HepG2 (cell line): ENCODE measurements around the gene CXADR. TPM values are rescaled to one million over a fixed set of nuclear protein-coding genes. Genes with fewer than 3 reads are reported as not detected.
A peak's percentile ranks its signal among the peaks of the same experiment; 100 is the strongest.

Source experiments
- ATAC-seq: fragments of 200-7000 bp; cut with Tn5 transposase; 3 replicates; pipeline ENCODE4 v1.9.1; 2020; ENCODE audit warnings: mild to moderate bottlenecking, moderate library complexity
- BruUV-seq: library from RNA; stranded (reverse); fragments of 400-500 nt; replicated peaks from 2 replicates; lab custom pipeline; 2021; lab: Mats Ljungman, UMichigan
- CTCF ChIA-PET: fragments of 300-600 bp; formaldehyde crosslinking; extraction: SDS; loops from one replicate; lab custom pipeline; 2021; ENCODE audit warnings: low total read pairs, inconsistent platforms, low intra/inter-chr PET ratio; lab: Yijun Ruan, JAX
- POLR2A ChIA-PET: fragments of 350-600 bp; sonication (Branson Sonifier 250); formaldehyde crosslinking; loops from one replicate; lab custom pipeline; 2020; ENCODE audit warnings: antibody characterized with exemption, inconsistent platforms; lab: Yijun Ruan, JAX
- DNase-seq: peaks from one replicate; pipeline ENCODE4 v3.0.0-alpha.2; 2015; ENCODE audit warnings: low spot score
- FAIRE-seq: peaks from 3 replicates; lab custom pipeline; 2011; peaks lifted over from hg19 to GRCh38; lab: Jason Lieb, UNC
- H2AFZ ChIP-seq: one replicate; pipeline ENCODE4 v1.6.1; 2011; ENCODE audit warnings: low read length, inconsistent platforms
- H3K27ac ChIP-seq: fragments of 300-600 bp; 3 replicates; pipeline ENCODE4 v1.8.0; 2011; ENCODE audit warnings: mixed run types, mild to moderate bottlenecking, mixed read lengths, low read length, inconsistent platforms; ENCODE audit not compliant: insufficient read depth; ENCODE audit errors: extremely low read length
- H3K27me3 ChIP-seq, 2 experiments: fragments of 200-600 bp in 1 of 2; 2 replicates in 1 of 2; 3 replicates in 1 of 2; pipeline versions ENCODE4 v1.6.0 to v1.8.0; 2011; ENCODE audit warnings: low read length in 2 of 2, mild to moderate bottlenecking in 2 of 2, moderate library complexity in 2 of 2, inconsistent platforms in 1 of 2; ENCODE audit not compliant: insufficient read depth in 2 of 2, control insufficient read depth in 1 of 2
- H3K36me3 ChIP-seq, 2 experiments: fragments of 200-600 bp in 1 of 2; replicated peaks in 1 of 2; 2 replicates in 1 of 2; 3 replicates in 1 of 2; pipeline versions ENCODE4 v1.5.1 to v1.8.0; 2011; ENCODE audit warnings: low read length in 2 of 2, inconsistent platforms in 1 of 2; ENCODE audit not compliant: insufficient read depth in 2 of 2, control insufficient read depth in 1 of 2
- H3K4me1 ChIP-seq: 2 replicates; pipeline ENCODE4 v1.5.1; 2012; ENCODE audit warnings: low read length, inconsistent platforms; ENCODE audit not compliant: insufficient read depth
- H3K4me2 ChIP-seq: 2 replicates; pipeline ENCODE4 v1.6.0; 2011; ENCODE audit warnings: low read depth, low read length, inconsistent platforms
- H3K4me3 ChIP-seq, 3 experiments: fragments of 200-600 bp in 1 of 3; sonication (generic), shearing (Covaris generic) in 1 of 3; replicated peaks in 1 of 3; 2 replicates each; pipeline ENCODE4 v1.5.1; 2011 to 2016; ENCODE audit warnings: low read length in 3 of 3, inconsistent platforms in 2 of 3, low read depth in 2 of 3, mild to moderate bottlenecking in 2 of 3, control low read depth in 1 of 3, mixed read lengths in 1 of 3; ENCODE audit not compliant: insufficient read depth in 1 of 3
- H3K79me2 ChIP-seq: one replicate; pipeline ENCODE4 v1.6.1; 2011; ENCODE audit warnings: low read length, inconsistent platforms; ENCODE audit not compliant: insufficient read depth
- H3K9ac ChIP-seq: 2 replicates; pipeline ENCODE4 v1.6.0; 2011; ENCODE audit warnings: mild to moderate bottlenecking, low read depth, low read length, inconsistent platforms; ENCODE audit not compliant: insufficient read depth
- H3K9me3 ChIP-seq: 2 replicates; pipeline ENCODE4 v1.5.1; 2012; ENCODE audit warnings: mild to moderate bottlenecking, low read length
- H4K20me1 ChIP-seq: 2 replicates; pipeline ENCODE4 v1.6.0; 2011; ENCODE audit warnings: inconsistent platforms, mild to moderate bottlenecking, low read length, moderate library complexity; ENCODE audit not compliant: insufficient read depth
- FOSL2 ChIP-seq: sonication (generic); formaldehyde crosslinking; IDR thresholded peaks from 2 replicates; pipeline ENCODE4 v1.4.0; 2020; ENCODE audit warnings: missing genetic modification reagents
- FOXA3 ChIP-seq: IDR thresholded peaks from 2 replicates; pipeline ENCODE4 v1.6.1; 2016; ENCODE audit warnings: missing genetic modification reagents, missing compliant biosample characterization
- FOXP1 ChIP-seq, 2 experiments: fragments of 450-650 bp in 1 of 2; IDR thresholded peaks; 2 replicates each; pipeline ENCODE4 v1.6.1; 2017 to 2018; ENCODE audit warnings: antibody characterized with exemption in 1 of 2
- GATAD2A ChIP-seq: IDR thresholded peaks from 2 replicates; pipeline ENCODE4 v1.6.1; 2016
- KDM5A ChIP-seq: fragments of 200-600 bp; sonication (generic); IDR thresholded peaks from 2 replicates; pipeline ENCODE4 v1.7.0; 2018; ENCODE audit warnings: antibody characterized with exemption, mild to moderate bottlenecking, low read length, borderline replicate concordance
- KDM5B ChIP-seq: sonication (generic); formaldehyde crosslinking; IDR thresholded peaks from 2 replicates; pipeline ENCODE4 v1.4.0; 2020; ENCODE audit warnings: missing genetic modification reagents, mild to moderate bottlenecking, borderline replicate concordance
- SALL1 ChIP-seq: sonication (generic); formaldehyde crosslinking; IDR thresholded peaks from 2 replicates; pipeline ENCODE4 v1.8.0; 2022; ENCODE audit warnings: mild to moderate bottlenecking, missing genetic modification reagents
- SOX13 ChIP-seq, 3 experiments: fragments of 450-650 bp in 1 of 3; sonication (generic) in 1 of 3; formaldehyde crosslinking in 1 of 3; IDR thresholded peaks in 2 of 3; conservative IDR thresholded peaks in 1 of 3; 2 replicates each; pipeline versions ENCODE4 v1.5.0 to v1.6.1; 2016 to 2020; ENCODE audit warnings: antibody characterized with exemption in 1 of 3, mild to moderate bottlenecking in 1 of 3, missing compliant biosample characterization in 1 of 3, missing genetic modification reagents in 1 of 3, moderate library complexity in 1 of 3
- SOX5 ChIP-seq: IDR thresholded peaks from 2 replicates; pipeline ENCODE4 v1.6.1; 2016; ENCODE audit warnings: borderline replicate concordance
- TEAD3 ChIP-seq: optimal IDR thresholded peaks from 2 replicates; pipeline ENCODE3; 2016; ENCODE audit warnings: borderline replicate concordance
- ZNF431 ChIP-seq: sonication (generic); formaldehyde crosslinking; IDR thresholded peaks from 2 replicates; pipeline ENCODE4 v1.9.0; 2022; ENCODE audit warnings: missing genetic modification reagents, low read depth, mild to moderate bottlenecking, borderline replicate concordance
- WGBS: methylation state at CpG from one replicate; pipeline ENCODE4 v1.1.6; 2017; ENCODE audit warnings: low lambda C conversion rate; 5-methylcytosine and 5-hydroxymethylcytosine counted together
- in situ Hi-C: cut with HindIII; loops from 2 replicates; pipeline ENCODE4 v1.10.0; 2017; ENCODE audit warnings: low pct_unique_long_range_greater_than_20kb; ENCODE audit not compliant: extremely low pct_ligation_motif_present
- intact Hi-C: fragments of 100-400 bp; cut with micrococcal nuclease; formaldehyde crosslinking; loops from one replicate; pipeline ENCODE4 v1.10.0; 2022; ENCODE audit not compliant: unreplicated experiment
- polyA plus RNA-seq, 8 experiments: library from polyadenylated mRNA; depleted of rRNA in 3 of 8; stranded (reverse) in 7 of 8; unstranded in 1 of 8; fragments of >200 nt; fragmentation: Illumina TruSeq in 4 of 8; extraction: Trizol in 4 of 8; gene quantifications; 2 replicates each; pipeline versions ENCODE4 v1.2.1 to v1.2.3, GENCODE V29; 2011 to 2016; ENCODE audit warnings: low read depth in 4 of 8, missing spikeins in 1 of 8, mixed read lengths in 1 of 8; ENCODE audit not compliant: insufficient read depth in 1 of 8
- total RNA-seq, 5 experiments: library from RNA; depleted of rRNA; stranded (reverse); fragments of >200 nt; fragmentation: Illumina TruSeq; extraction: Trizol; gene quantifications; 2 replicates each; pipeline ENCODE4 v1.2.3, GENCODE V29; 2016; ENCODE audit warnings: low read depth in 1 of 5
- TF ChIP-seq, protein P1 (sequence below): sonication (generic); formaldehyde crosslinking; IDR thresholded peaks from 2 replicates; pipeline ENCODE4 v1.4.0; 2020; ENCODE audit warnings: mild to moderate bottlenecking, missing genetic modification reagents
- TF ChIP-seq, protein P2 (sequence below): sonication (generic); formaldehyde crosslinking; IDR thresholded peaks from 2 replicates; pipeline ENCODE4 v1.4.0; 2020; ENCODE audit warnings: missing genetic modification reagents
- TF ChIP-seq, protein P3 (sequence below): sonication (generic); formaldehyde crosslinking; IDR thresholded peaks from 2 replicates; pipeline ENCODE4 v1.5.1; 2020; ENCODE audit warnings: missing genetic modification reagents, mild to moderate bottlenecking, borderline replicate concordance
- TF ChIP-seq, protein P4 (sequence below): sonication (generic); formaldehyde crosslinking; IDR thresholded peaks from 2 replicates; pipeline ENCODE4 v1.5.0; 2020; ENCODE audit warnings: missing genetic modification reagents

The CXADR gene
- total and polyA plus RNA-seq, 2 of the 13 experiments (the other 11 are each of a cell fraction or from before 2014, with no cell fraction given) = 86.8 to 110 TPM

DNA sequence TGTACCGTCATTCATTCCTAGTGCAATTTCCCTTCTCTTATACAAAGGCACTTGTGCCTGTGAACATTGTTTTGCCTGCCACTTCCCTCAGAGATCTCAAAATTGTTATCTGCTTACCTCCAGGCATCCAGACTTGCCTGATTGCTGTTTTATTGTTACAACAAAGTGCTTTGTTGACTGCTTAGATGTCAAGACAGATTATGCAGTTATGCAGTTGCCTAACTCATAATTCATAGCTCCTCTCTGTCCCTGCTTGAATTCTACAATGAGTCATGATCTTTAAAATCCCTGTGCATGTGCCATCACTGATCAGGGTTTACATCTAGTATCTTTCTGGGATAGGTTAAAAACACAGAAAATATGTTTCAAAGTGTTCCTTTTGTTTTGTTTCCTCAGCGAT is 24.5 kb downstream of the CXADR start:
- H3K9me3 ChIP-seq = no peaks in the 10 kb centered on the region
- H3K4me2 ChIP-seq = no peak overlapping the region
- ChIA-PET CTCF (no interaction called here), POLR2A (interaction anchor here (0.7 to 4.4 kb wide), 3 partner anchors 10 to 26 kb away, joined by 3 to 17 read pairs (median 3); partner anchors contain the start of gene CXADR)
- peaks cover 91% of the 10 kb centered on the region for H3K79me2 ChIP-seq
- WGBS = 69% methylated on average over 2 of the region's 2 CpGs
- BruUV-seq = no TSS peak
- no peak for DNase-seq
- H3K27me3 ChIP-seq = no peaks in the 10 kb centered on the region
- intact Hi-C loops = no loop called here
- H3K36me3 ChIP-seq = peaks cover 4 to 19% of the 10 kb centered on the region in 2 experiments; a peak in 4 of 5 replicates
- ATAC-seq = no peak
- in situ Hi-C loops = no loop called here
- no peak overlapping the region; the same call in 1 of the 2 replicates for H3K9ac ChIP-seq
- H2AFZ ChIP-seq = no peak overlapping the region
- H3K4me3 ChIP-seq = no peak overlapping the region
- peaks cover 98% of the 10 kb centered on the region for H3K4me1 ChIP-seq
- peak overlapping the region; percentile 13 for H3K27ac ChIP-seq
- peaks cover 88% of the 10 kb centered on the region for H4K20me1 ChIP-seq
- no peak for FAIRE-seq
- TF ChIP-seq, protein P1, sequence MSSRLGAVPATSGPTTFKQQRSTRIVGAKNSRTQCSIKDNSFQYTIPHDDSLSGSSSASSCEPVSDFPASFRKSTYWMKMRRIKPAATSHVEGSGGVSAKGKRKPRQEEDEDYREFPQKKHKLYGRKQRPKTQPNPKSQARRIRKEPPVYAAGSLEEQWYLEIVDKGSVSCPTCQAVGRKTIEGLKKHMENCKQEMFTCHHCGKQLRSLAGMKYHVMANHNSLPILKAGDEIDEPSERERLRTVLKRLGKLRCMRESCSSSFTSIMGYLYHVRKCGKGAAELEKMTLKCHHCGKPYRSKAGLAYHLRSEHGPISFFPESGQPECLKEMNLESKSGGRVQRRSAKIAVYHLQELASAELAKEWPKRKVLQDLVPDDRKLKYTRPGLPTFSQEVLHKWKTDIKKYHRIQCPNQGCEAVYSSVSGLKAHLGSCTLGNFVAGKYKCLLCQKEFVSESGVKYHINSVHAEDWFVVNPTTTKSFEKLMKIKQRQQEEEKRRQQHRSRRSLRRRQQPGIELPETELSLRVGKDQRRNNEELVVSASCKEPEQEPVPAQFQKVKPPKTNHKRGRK (CRISPR knock-in tag) = no peak
- no peak for TF ChIP-seq SOX13 (IDR thresholded peaks at IDR 0.05)
- TF ChIP-seq SOX13 (CRISPR knock-in tag; conservative IDR thresholded peaks at IDR 0.05 in 1 of 2, IDR thresholded peaks at IDR 0.05 in 1 of 2) = peak in 1 of 2 experiments; percentile 58; a peak in 2 of 4 replicates
- peak; percentile 30; the same call in 1 of the 2 replicates for TF ChIP-seq FOXA3
- peak; percentile 52 for TF ChIP-seq FOSL2 (CRISPR knock-in tag)
- TF ChIP-seq TEAD3 (CRISPR knock-in tag) = peak; percentile 17
- TF ChIP-seq, protein P2, sequence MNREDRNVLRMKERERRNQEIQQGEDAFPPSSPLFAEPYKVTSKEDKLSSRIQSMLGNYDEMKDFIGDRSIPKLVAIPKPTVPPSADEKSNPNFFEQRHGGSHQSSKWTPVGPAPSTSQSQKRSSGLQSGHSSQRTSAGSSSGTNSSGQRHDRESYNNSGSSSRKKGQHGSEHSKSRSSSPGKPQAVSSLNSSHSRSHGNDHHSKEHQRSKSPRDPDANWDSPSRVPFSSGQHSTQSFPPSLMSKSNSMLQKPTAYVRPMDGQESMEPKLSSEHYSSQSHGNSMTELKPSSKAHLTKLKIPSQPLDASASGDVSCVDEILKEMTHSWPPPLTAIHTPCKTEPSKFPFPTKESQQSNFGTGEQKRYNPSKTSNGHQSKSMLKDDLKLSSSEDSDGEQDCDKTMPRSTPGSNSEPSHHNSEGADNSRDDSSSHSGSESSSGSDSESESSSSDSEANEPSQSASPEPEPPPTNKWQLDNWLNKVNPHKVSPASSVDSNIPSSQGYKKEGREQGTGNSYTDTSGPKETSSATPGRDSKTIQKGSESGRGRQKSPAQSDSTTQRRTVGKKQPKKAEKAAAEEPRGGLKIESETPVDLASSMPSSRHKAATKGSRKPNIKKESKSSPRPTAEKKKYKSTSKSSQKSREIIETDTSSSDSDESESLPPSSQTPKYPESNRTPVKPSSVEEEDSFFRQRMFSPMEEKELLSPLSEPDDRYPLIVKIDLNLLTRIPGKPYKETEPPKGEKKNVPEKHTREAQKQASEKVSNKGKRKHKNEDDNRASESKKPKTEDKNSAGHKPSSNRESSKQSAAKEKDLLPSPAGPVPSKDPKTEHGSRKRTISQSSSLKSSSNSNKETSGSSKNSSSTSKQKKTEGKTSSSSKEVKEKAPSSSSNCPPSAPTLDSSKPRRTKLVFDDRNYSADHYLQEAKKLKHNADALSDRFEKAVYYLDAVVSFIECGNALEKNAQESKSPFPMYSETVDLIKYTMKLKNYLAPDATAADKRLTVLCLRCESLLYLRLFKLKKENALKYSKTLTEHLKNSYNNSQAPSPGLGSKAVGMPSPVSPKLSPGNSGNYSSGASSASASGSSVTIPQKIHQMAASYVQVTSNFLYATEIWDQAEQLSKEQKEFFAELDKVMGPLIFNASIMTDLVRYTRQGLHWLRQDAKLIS (CRISPR knock-in tag) = no peak
- TF ChIP-seq KDM5B (CRISPR knock-in tag) = no peak
- TF ChIP-seq SALL1 (CRISPR knock-in tag) = peak; percentile 11; the same call in 1 of the 2 replicates
- peak; percentile 24; the same call in 1 of the 2 replicates for TF ChIP-seq GATAD2A (CRISPR knock-in tag)
- TF ChIP-seq KDM5A = no peak
- TF ChIP-seq ZNF431 (CRISPR knock-in tag) = no peak
- TF ChIP-seq SOX5 (CRISPR knock-in tag) = peak; percentile 30; the same call in 1 of the 2 replicates
- TF ChIP-seq, protein P3, sequence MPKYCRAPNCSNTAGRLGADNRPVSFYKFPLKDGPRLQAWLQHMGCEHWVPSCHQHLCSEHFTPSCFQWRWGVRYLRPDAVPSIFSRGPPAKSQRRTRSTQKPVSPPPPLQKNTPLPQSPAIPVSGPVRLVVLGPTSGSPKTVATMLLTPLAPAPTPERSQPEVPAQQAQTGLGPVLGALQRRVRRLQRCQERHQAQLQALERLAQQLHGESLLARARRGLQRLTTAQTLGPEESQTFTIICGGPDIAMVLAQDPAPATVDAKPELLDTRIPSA (CRISPR knock-in tag) = no peak
- no peak for TF ChIP-seq FOXP1 (IDR thresholded peaks at IDR 0.05)
- TF ChIP-seq FOXP1 (CRISPR knock-in tag; IDR thresholded peaks at IDR 0.05) = peak; percentile 14; the same call in 1 of the 2 replicates
- TF ChIP-seq, protein P4, sequence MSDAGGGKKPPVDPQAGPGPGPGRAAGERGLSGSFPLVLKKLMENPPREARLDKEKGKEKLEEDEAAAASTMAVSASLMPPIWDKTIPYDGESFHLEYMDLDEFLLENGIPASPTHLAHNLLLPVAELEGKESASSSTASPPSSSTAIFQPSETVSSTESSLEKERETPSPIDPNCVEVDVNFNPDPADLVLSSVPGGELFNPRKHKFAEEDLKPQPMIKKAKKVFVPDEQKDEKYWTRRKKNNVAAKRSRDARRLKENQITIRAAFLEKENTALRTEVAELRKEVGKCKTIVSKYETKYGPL (CRISPR knock-in tag) = no peak
